HG03025 (cell line): ENCODE data around the gene MYADML2.

ENCODE experiments used
- ATAC-seq: cut with Tn5 transposase; IDR thresholded peaks from one replicate; pipeline ENCODE4 v1.9.1; 2021; ENCODE audit warnings: mild to moderate bottlenecking, moderate library complexity; ENCODE audit not compliant: unreplicated experiment, low FRiP score

The MYADML2 gene

DNA sequence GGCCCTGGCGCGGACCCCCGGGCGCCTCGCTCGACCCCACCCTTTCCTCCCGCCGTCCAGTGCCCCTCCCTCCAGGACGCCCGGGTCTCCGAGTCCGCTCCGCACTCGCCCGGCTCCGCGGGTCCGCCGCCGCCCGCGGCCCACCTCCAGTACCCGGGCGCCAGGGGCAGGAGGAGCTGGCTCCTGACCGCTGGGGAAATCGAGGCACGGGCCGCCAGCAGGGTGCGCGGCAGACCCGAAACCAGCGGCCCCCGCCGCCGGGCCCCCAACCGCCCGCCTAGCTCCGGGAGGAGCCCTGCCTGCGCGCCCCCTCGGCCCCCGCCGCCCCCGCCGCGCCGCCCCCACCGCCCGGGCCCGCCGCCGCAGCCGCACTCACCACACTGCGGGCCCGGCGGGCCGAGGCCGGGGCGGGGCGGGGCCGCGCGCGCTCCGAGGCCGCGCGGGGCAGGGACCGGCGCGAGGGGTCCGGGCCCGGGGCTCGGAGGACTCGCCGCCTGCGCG is 19.8 kb downstream of the MYADML2 start:
- ATAC-seq = peak; percentile 22

- peak; percentile 23 for ATAC-seq
Observed at GRCh38 chr17:81926451-81927151, 20.4 kb downstream of the MYADML2 start.

DNA sequence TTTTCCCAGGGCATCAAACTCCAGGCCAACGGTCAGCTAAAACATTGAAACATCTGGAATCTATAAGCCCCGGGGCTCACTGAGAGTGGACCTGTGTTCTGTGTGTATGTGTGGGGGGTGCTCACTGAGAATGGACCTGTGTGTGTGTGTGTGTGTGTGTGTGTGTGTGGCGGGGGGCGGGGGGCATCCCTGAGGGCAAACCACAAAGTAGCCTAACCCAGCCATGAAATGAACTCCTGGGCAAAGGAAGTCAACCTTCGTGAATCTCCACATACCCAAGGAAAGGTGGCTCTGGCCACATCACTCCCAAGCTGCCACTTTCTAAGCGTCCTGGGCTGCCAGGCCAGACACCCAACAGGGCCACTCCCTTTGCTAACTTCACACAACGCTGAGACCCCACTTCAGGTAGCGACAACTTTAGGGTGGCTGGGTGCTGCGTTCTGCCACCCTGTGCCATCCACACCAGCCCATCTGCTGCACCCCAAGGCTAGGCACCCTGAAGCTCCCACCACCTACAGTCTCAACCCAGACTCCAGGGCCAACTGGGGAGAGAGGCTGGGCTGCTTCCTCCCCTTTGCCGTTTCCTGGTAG is 21.1 kb downstream of the MYADML2 start:
- ATAC-seq = no peak

- ATAC-seq = no peak
Observed at GRCh38 chr17:81924557-81925532, 22.2 kb downstream of the MYADML2 start.

- no peak for ATAC-seq
Observed at GRCh38 chr17:81923302-81924260, 23.5 kb downstream of the MYADML2 start.

- ATAC-seq = no peak
Observed at GRCh38 chr17:81922566-81923301, 24.3 kb downstream of the MYADML2 start.

- no peak for ATAC-seq
Observed at GRCh38 chr17:81921996-81922565, 25.0 kb downstream of the MYADML2 start.

DNA sequence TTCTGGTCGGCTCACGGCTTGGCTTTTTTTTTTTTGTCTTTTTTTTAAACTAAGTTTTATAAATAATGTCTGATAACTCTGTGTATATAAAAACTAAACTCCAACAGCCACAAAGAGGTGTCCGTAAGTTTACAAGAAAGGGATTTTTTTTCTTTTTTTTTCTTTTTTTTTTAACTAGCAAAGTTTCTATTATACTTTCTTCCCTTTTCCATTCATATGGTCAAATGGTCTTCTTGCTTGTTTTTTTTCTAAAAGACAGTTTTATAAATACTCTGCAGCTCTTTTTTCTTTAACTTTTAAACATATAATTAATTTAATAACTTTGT is 25.5 kb downstream of the MYADML2 start:
- ATAC-seq = no peak

DNA sequence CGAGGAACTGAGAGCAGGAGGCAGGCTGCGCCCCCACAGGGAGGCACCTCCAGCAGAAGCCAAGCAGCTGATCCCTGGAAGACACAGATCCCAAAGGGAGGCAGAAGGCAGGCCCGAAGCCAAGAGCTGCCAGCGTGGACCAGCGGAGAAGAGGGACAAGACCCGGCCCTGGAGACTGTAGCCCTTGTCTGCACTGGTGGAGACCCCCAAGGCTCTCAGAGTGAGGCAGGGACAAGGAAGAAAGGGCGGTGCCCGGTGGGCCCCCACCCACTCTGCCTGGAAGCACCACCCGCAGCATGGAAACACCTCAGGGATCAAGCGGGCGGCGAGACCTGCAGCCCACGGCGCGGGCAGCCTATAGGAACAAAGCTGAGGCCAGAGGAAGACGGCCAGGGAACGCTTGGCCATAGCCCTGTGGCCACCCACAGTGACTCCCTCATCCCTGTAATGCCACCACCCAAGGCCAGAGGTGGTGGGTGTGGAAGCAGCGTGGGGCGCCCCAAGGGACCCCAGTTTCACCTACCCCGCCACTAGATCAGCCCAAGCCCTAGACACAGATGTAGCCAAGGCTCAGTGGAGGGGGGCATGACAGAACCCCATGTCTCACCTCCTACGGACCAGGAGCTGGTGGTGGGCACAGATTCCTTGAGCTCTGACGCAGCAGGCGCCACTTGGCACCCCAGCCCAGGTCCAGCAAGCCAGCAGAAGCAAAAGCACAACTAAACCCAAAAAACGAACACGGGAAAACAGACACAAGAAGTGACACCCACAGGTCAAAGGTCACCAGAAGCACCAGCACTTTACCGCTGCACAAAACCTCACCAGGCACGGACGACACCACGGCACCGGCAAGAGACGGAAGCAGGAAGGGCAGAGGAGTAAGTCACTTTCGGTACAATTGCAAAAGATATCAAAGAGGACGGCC is 26.2 kb downstream of the MYADML2 start:
- ATAC-seq = no peak

GRCh38 chr17:81918832-81919545 is 28.0 kb downstream of the MYADML2 start:
- ATAC-seq = no peak

GRCh38 chr17:81918333-81918669 is 28.7 kb downstream of the MYADML2 start:
- ATAC-seq = peak; percentile 10

GRCh38 chr17:81917565-81918332 is 29.3 kb downstream of the MYADML2 start, which contains the start of gene SIRT7:
Gene SIRT7 (minus strand): TSS chr17:81918176. CDS start chr17:81918131, 45 bp downstream.
- ATAC-seq = peak; percentile 68

DNA sequence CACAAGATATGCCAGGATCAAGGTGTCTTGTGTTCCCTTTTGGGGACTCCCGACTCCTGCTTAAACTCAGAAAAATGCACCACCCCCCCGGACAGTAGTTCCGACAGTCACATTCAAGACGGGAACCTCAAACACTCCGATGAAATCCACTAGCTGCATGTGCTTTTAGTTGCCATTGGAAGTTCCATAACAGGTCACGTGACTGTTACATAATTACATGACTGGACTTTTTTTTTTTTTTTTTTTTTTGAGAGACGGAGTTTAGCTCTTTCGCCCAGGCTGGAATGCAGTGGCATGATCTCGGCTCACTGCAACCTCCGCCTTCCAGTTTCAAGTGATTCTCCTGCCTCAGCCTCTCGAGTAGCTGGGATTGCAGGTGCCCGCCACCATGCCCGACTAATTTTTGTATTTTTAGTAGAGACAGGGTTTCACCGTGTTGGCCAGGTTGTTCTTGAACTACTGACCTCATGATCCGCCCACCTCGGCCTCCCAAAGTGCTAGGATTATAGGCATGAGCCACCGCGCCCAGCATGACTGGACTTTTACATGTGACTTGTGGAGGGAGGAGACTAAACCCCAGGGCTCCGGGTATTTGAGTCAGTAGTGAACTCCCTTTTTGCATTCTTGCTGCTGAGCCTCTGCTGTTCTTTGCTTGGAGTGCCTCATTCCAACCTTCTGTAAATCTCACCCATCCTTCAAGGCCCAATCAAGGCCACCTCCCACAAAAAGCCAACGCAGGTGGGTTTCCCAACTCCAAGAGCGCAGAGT is 30.6 kb downstream of the MYADML2 start:
- no peak for ATAC-seq

DNA sequence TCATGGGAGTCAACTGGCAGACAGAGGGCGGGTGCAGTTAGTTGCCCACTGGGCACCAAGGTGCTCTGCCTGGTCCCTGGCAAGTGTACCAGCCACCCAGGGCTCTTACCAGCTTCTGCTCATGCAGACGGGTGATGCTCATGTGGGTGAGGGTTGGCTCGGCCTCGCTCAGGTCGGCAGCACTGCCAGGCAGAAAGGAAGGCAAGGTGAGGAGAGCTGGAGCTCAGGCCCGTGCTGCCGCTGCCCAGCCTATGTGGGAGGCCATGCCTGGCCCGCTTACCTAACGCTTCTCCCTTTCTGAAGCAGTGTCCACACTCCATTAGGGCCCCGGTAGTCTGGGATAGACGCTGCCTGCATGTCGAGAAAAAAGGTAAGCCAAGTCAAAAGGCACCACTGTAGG is 31.7 kb downstream of the MYADML2 start:
- ATAC-seq = no peak

GRCh38 chr17:81914103-81914850 is 32.8 kb downstream of the MYADML2 start:
- no peak for ATAC-seq
